ENCODE data around the gene TENT4B. TPM values are rescaled to one million over a fixed set of nuclear protein-coding genes. Genes with fewer than 3 reads are reported as not detected.

The TENT4B gene
- total RNA-seq, 1 donor from 2014 or later, result 10.9 TPM

DNA sequence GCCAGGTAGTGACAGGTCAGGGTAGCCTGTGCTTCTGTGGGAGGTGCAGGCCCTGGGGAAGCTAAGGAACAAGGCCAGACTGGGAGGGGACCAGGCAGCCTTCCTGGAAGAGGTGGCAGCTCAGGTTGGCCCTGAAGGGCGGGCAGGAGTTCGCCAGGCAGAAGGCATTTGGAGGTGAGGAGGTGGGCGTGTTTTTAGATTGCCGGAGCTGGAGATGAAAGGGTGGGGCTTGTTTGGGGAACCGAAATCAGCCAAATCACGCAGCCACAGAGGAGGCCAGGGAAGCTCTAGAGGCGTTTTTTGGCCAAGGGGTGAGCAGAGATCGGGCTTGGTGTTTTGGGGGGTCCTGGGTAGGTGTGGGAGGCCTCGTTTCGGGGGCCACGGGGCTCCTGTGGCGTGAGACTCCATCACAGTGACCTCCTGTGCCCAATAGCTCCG is 120.8 kb downstream of the TENT4B start:
- Mint-ChIP-seq H3K4me3 (no peak overlapping the region), H3K36me3 (peaks cover 3% of the 10 kb centered on the region), H3K27ac (no peak overlapping the region), H3K9me3 (peaks cover 5% of the 10 kb centered on the region), H3K27me3 (ENCODE audit: low read depth) (no peaks in the 10 kb centered on the region), H3K4me1 (no peaks in the 10 kb centered on the region)
- TF ChIP-seq, protein P1, sequence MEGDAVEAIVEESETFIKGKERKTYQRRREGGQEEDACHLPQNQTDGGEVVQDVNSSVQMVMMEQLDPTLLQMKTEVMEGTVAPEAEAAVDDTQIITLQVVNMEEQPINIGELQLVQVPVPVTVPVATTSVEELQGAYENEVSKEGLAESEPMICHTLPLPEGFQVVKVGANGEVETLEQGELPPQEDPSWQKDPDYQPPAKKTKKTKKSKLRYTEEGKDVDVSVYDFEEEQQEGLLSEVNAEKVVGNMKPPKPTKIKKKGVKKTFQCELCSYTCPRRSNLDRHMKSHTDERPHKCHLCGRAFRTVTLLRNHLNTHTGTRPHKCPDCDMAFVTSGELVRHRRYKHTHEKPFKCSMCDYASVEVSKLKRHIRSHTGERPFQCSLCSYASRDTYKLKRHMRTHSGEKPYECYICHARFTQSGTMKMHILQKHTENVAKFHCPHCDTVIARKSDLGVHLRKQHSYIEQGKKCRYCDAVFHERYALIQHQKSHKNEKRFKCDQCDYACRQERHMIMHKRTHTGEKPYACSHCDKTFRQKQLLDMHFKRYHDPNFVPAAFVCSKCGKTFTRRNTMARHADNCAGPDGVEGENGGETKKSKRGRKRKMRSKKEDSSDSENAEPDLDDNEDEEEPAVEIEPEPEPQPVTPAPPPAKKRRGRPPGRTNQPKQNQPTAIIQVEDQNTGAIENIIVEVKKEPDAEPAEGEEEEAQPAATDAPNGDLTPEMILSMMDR (IDR thresholded peaks at IDR 0.05; ENCODE audit: unreplicated experiment), result no peak
- DNase-seq (ENCODE audit: low spot score in 2 of 2, unreplicated experiment in 2 of 2), result no peak

DNA sequence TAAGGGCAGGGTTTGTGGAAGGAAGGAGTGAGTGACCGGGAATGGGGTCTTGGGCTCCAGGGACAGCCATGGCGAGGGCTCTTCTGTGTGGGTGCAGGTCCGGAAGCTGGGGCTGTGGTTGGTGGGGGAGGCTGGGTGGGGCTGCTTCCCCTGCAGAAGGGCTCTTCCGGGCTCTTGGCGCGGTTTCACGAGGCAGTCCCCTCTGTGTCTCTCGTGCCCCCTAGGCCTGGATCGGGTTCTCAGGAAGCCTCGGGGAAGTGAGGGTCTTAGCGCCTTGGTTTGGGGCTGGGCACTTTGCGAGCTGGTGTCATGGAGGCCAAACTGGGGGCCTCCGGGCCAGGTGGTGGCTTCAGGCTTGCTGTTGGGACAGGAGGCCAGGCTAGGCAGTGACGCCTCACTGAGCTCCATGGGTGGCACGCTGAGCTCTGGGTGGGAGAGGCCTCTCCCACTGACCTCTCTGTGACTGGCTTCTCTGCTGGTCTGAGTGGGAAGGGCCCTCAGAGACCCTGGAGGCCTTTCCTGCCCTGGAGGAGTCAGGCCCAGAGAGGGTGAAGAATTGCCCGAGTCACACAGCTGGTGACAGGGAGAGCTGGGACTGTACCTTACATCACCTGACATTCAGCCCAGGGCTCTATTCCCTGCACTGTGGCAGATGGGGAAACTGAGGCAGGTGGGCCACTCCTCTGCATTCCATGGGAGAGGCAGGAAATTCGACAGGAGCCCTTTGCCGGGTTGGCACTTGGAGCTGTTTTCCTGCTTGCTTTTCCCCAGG is 121.4 kb downstream of the TENT4B start:
- Mint-ChIP-seq H3K4me1 (no peaks in the 10 kb centered on the region), H3K27ac (no peak overlapping the region), H3K27me3 (ENCODE audit: low read depth) (no peaks in the 10 kb centered on the region), H3K4me3 (no peak overlapping the region), H3K36me3 (peaks cover 3% of the 10 kb centered on the region), H3K9me3 (peaks cover 5% of the 10 kb centered on the region)
- DNase-seq (ENCODE audit: low spot score in 2 of 2, unreplicated experiment in 2 of 2), result no peak
- TF ChIP-seq, protein P1 (IDR thresholded peaks at IDR 0.05; ENCODE audit: unreplicated experiment), result no peak

DNA sequence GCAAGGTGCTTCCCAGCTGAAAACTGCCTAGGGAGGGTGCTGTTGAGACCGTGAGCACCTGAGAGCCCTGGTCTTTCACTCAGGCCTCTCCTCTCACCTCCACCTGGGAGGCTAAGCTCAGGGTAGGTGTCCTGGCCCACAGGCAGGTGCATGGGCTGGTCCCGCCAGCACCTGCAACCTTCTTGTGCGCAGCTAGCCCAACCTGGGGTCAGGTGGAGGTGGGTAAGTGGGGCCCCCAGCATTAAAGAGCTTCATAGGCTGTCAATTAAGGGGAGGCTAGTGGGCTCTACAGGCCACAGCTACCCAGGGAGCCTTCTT is 122.0 kb downstream of the TENT4B start:
- Mint-ChIP-seq H3K27ac (no peak overlapping the region), H3K27me3 (ENCODE audit: low read depth) (no peaks in the 10 kb centered on the region), H3K9me3 (peaks cover 9% of the 10 kb centered on the region), H3K36me3 (peaks cover 3% of the 10 kb centered on the region), H3K4me1 (no peaks in the 10 kb centered on the region), H3K4me3 (no peak overlapping the region)
- TF ChIP-seq, protein P1 (IDR thresholded peaks at IDR 0.05; ENCODE audit: unreplicated experiment), result no peak
- DNase-seq (ENCODE audit: low spot score in 2 of 2, unreplicated experiment in 2 of 2), result no peak

DNA sequence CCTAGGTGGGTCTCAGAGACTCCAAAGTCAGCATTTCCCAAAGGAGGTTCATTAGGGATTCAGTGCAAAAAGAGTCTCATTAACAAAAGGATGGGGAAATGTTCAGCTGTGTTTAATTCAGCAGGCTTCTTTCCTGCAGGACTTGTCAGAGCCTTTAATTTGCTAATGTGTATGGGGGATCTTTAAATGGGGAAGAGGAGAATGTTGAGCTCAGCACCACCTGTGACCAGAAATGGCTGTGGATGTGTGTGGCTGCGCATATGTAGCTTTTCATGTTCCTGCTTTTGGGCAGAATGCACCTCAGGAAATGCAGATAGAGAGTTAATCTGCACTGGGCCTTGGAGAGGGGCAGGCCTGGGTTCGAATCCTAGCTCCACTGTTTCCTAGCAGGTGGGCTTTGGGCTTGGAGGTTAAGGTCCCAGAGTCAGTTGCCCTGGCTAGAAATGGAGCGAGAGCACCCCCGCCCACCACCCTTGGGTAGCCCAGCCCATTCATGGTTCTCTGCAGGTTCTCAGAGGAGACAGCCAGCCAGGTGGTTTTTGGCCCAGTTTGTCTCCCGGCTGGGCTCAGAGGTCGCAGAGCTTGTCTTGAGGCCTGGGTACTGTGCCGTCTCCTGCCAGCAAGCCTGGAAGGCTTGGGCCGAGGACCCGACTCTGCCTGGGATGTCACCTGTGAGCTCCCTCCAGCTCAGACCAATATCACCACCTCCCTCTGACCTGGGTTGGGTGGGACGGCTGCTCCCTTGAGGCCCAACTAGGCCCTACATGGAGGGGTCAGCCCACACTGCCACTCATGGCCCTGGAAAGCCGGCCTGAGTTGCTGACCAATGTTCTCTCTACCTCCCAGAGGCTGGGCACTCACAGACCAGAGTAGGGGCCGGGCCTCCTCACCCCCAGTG is 122.6 kb downstream of the TENT4B start:
- no peak overlapping the region for H3K4me3 Mint-ChIP-seq
- TF ChIP-seq, protein P1 (IDR thresholded peaks at IDR 0.05; ENCODE audit: unreplicated experiment), result no peak
- no peaks in the 10 kb centered on the region for H3K4me1 Mint-ChIP-seq
- H3K27ac Mint-ChIP-seq, result no peak overlapping the region
- H3K27me3 Mint-ChIP-seq (ENCODE audit: low read depth), result no peaks in the 10 kb centered on the region
- H3K9me3 Mint-ChIP-seq, result peaks cover 14% of the 10 kb centered on the region
- H3K36me3 Mint-ChIP-seq, result peaks cover 3% of the 10 kb centered on the region
- DNase-seq (ENCODE audit: low spot score in 2 of 2, unreplicated experiment in 2 of 2), result no peak

DNA sequence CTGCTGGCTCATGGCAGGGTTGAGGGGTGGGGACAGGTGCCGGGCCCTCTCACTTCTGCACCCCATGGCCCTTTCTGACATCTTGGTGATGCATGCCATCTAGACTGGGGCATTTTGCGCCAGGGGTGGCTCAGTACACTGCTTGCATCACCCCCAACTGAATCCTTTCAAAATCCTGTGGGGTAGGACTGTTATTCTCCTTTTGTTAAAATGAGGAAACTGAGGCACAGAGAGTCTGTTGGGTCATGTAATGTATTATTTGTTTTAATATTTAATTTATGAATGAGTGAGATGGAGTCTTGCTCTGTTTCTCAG is 123.2 kb downstream of the TENT4B start:
- TF ChIP-seq, protein P1 (IDR thresholded peaks at IDR 0.05; ENCODE audit: unreplicated experiment), result no peak
- H3K36me3 Mint-ChIP-seq, result peaks cover 3% of the 10 kb centered on the region
- no peaks in the 10 kb centered on the region for H3K4me1 Mint-ChIP-seq
- DNase-seq (ENCODE audit: low spot score in 2 of 2, unreplicated experiment in 2 of 2), result no peak
- H3K9me3 Mint-ChIP-seq, result peaks cover 14% of the 10 kb centered on the region
- no peaks in the 10 kb centered on the region for H3K27me3 Mint-ChIP-seq (ENCODE audit: low read depth)
- no peak overlapping the region for H3K27ac Mint-ChIP-seq
- H3K4me3 Mint-ChIP-seq, result no peak overlapping the region
